ENCODE data around the gene KLK7. TPM values are rescaled to one million over a fixed set of nuclear protein-coding genes. Genes with fewer than 3 reads are reported as not detected.
A peak's percentile ranks its signal among the peaks of the same experiment; 100 is the strongest.

The KLK7 gene
- total RNA-seq, 1 donor from 2014 or later: 0.41 TPM

- peaks cover 14% of the 10 kb centered on the region for H3K27me3 ChIP-seq
- DNase-seq (peak; percentile 46), ATAC-seq (no peak)
- no peaks in the 10 kb centered on the region for H3K36me3 ChIP-seq
- TF ChIP-seq CTCF (IDR thresholded peaks at IDR 0.05): no peak
- H3K27ac ChIP-seq: no peak overlapping the region
- H3K4me1 ChIP-seq: no peaks in the 10 kb centered on the region
- intact Hi-C loops (cut with DNase I): no loop called here
- H3K4me3 ChIP-seq: no peak overlapping the region
- H3K9me3 ChIP-seq: no peaks in the 10 kb centered on the region
Observed at GRCh38 chr19:50943074-50943828, 40.5 kb downstream of the KLK7 start.

- no peak for ATAC-seq
- intact Hi-C loops (cut with DNase I): no loop called here
- peaks cover 15% of the 10 kb centered on the region for H3K27me3 ChIP-seq
Observed at GRCh38 chr19:50939596-50939995, 44.1 kb downstream of the KLK7 start.

GRCh38 chr19:50933640-50934039 is 50.1 kb downstream of the KLK7 start:
- DNase-seq (no peak), ATAC-seq (no peak)
- H3K9me3 ChIP-seq: no peaks in the 10 kb centered on the region
- no peaks in the 10 kb centered on the region for H3K4me1 ChIP-seq
- no peaks in the 10 kb centered on the region for H3K36me3 ChIP-seq
- peaks cover 24% of the 10 kb centered on the region for H3K27me3 ChIP-seq
- no peak overlapping the region for H3K4me3 ChIP-seq
- no peak for TF ChIP-seq CTCF (IDR thresholded peaks at IDR 0.05)
- no peak overlapping the region for H3K27ac ChIP-seq
- intact Hi-C loops (cut with DNase I): no loop called here

More at GRCh38 chr19:50939596-50939995, 44.1 kb downstream of the KLK7 start:
- Histone ChIP-seq H3K27ac (no peak overlapping the region), H3K4me3 (no peak overlapping the region), H3K36me3 (no peaks in the 10 kb centered on the region), H3K4me1 (no peaks in the 10 kb centered on the region), H3K9me3 (no peaks in the 10 kb centered on the region)
- no peak for DNase-seq
- TF ChIP-seq CTCF (IDR thresholded peaks at IDR 0.05): no peak

- no peaks in the 10 kb centered on the region for H3K4me1 ChIP-seq
- TF ChIP-seq CTCF (IDR thresholded peaks at IDR 0.05): no peak
- no peak overlapping the region for H3K27ac ChIP-seq
- DNase-seq (no peak), ATAC-seq (no peak)
- intact Hi-C loops (cut with DNase I): no loop called here
- no peaks in the 10 kb centered on the region for H3K9me3 ChIP-seq
- H3K27me3 ChIP-seq: peaks cover 26% of the 10 kb centered on the region
- no peaks in the 10 kb centered on the region for H3K36me3 ChIP-seq
- H3K4me3 ChIP-seq: no peak overlapping the region
Observed at GRCh38 chr19:50932690-50933083, 51.0 kb downstream of the KLK7 start.

GRCh38 chr19:50932018-50932689 is 51.6 kb downstream of the KLK7 start:
- intact Hi-C loops (cut with DNase I): no loop called here
- TF ChIP-seq CTCF (IDR thresholded peaks at IDR 0.05): no peak
- no peak overlapping the region for H3K27ac ChIP-seq
- H3K4me3 ChIP-seq: no peak overlapping the region
- ATAC-seq (peak; percentile 75), DNase-seq (no peak)
- no peaks in the 10 kb centered on the region for H3K36me3 ChIP-seq
- peaks cover 32% of the 10 kb centered on the region for H3K27me3 ChIP-seq
- H3K4me1 ChIP-seq: no peaks in the 10 kb centered on the region
- no peaks in the 10 kb centered on the region for H3K9me3 ChIP-seq

All from upper lobe of right lung (tissue), 1 donor.